GM23338 (cell line): ENCODE results near the gene SHCBP1L. TPM values are rescaled to one million over a fixed set of nuclear protein-coding genes. Genes with fewer than 3 reads are reported as not detected.

ENCODE experiments used
- ATAC-seq: fragments of 200-7000 bp; cut with Tn5 transposase; 3 replicates; pipeline ENCODE4 v1.9.1; 2020
- DNase-seq: peaks from one replicate; pipeline ENCODE4 v3.0.0-alpha.2; 2015; ENCODE audit warnings: low spot score
- H2AFZ ChIP-seq: fragments of 200-600 bp; sonication (generic); 2 replicates; pipeline ENCODE4 v1.8.0; 2016; ENCODE audit warnings: antibody characterized with exemption, mild to moderate bottlenecking, moderate library complexity
- H3F3A ChIP-seq: fragments of 200-600 bp; sonication (generic); replicated peaks from 2 replicates; pipeline ENCODE4 v1.8.0; 2017; ENCODE audit warnings: antibody characterized with exemption, mixed run types, low read depth
- H3K27ac ChIP-seq: fragments of 200-600 bp; sonication (generic); 2 replicates; pipeline ENCODE4 v1.6.1; 2016; ENCODE audit warnings: low read depth
- H3K27me3 ChIP-seq: fragments of 200-600 bp; sonication (generic); 2 replicates; pipeline ENCODE4 v1.8.0; 2016; ENCODE audit warnings: mild to moderate bottlenecking, mixed run types, moderate library complexity; ENCODE audit not compliant: insufficient read depth
- H3K36me3 ChIP-seq: fragments of 200-600 bp; sonication (generic); 2 replicates; pipeline ENCODE4 v1.8.0; 2016; ENCODE audit warnings: mild to moderate bottlenecking; ENCODE audit not compliant: insufficient read depth
- H3K4me1 ChIP-seq: fragments of 200-600 bp; sonication (generic); 2 replicates; pipeline ENCODE4 v1.8.0; 2016; ENCODE audit warnings: mild to moderate bottlenecking, moderate library complexity; ENCODE audit not compliant: insufficient read depth
- H3K4me2 ChIP-seq: fragments of 200-600 bp; sonication (generic); 2 replicates; pipeline ENCODE4 v1.7.1; 2017; ENCODE audit warnings: mixed run types
- H3K4me3 ChIP-seq: fragments of 200-600 bp; sonication (generic); 2 replicates; pipeline ENCODE4 v1.6.1; 2016; ENCODE audit warnings: mixed run types
- H3K79me2 ChIP-seq: fragments of 200-600 bp; sonication (generic); replicated peaks from 2 replicates; pipeline ENCODE4 v1.8.0; 2017; ENCODE audit warnings: mild to moderate bottlenecking; ENCODE audit not compliant: insufficient read depth
- H3K9me2 ChIP-seq: fragments of 200-600 bp; sonication (generic); 2 replicates; pipeline ENCODE4 v1.8.0; 2017; ENCODE audit not compliant: insufficient read depth
- H4K20me1 ChIP-seq: fragments of 200-600 bp; sonication (generic); replicated peaks from 2 replicates; pipeline ENCODE4 v1.8.0; 2017; ENCODE audit warnings: mild to moderate bottlenecking; ENCODE audit not compliant: insufficient read depth
- H3K27ac Mint-ChIP-seq: 2 replicates; pipeline ENCODE4 v1.8.0; 2020; ENCODE audit warnings: inconsistent platforms, mild to moderate bottlenecking, moderate library complexity, mixed read lengths
- H3K27me3 Mint-ChIP-seq: 3 replicates; pipeline ENCODE4 v1.8.0; 2022; ENCODE audit warnings: low read depth, mild to moderate bottlenecking, moderate library complexity, mixed read lengths, inconsistent platforms; ENCODE audit not compliant: insufficient read depth, poor library complexity
- H3K36me3 Mint-ChIP-seq: 3 replicates; pipeline ENCODE4 v1.8.0; 2021; ENCODE audit warnings: low read depth, mild to moderate bottlenecking, inconsistent platforms, moderate library complexity, mixed read lengths
- H3K4me1 Mint-ChIP-seq: 3 replicates; pipeline ENCODE4 v1.8.0; 2020; ENCODE audit warnings: mild to moderate bottlenecking, inconsistent platforms, mixed read lengths
- H3K4me3 Mint-ChIP-seq: 3 replicates; pipeline ENCODE4 v1.8.0; 2021; ENCODE audit warnings: moderate library complexity, mild to moderate bottlenecking, inconsistent platforms, mixed read lengths
- H3K9me3 Mint-ChIP-seq: 3 replicates; pipeline ENCODE4 v1.8.0; 2020; ENCODE audit warnings: moderate library complexity, mild to moderate bottlenecking, inconsistent platforms, mixed read lengths
- CREB1 ChIP-seq: fragments of 250-450 bp; sonication (Bioruptor Pico); IDR thresholded peaks from 2 replicates; pipeline ENCODE4 v1.5.0; 2020; ENCODE audit warnings: low read depth, mild to moderate bottlenecking, moderate library complexity
- EZH2 ChIP-seq: fragments of 200-600 bp; sonication (generic); IDR thresholded peaks from one replicate; pipeline ENCODE4 v1.8.0; 2017; ENCODE audit warnings: antibody characterized with exemption, mild to moderate bottlenecking, low read depth; ENCODE audit not compliant: unreplicated experiment
- JUNB ChIP-seq: IDR thresholded peaks from one replicate; pipeline ENCODE4 v1.6.1; 2016; ENCODE audit warnings: antibody characterized with exemption; ENCODE audit not compliant: unreplicated experiment
- NANOG ChIP-seq: IDR thresholded peaks from 2 replicates; pipeline ENCODE4 v1.6.1; 2016; ENCODE audit warnings: antibody characterized with exemption, borderline replicate concordance
- POLR2AphosphoS5 ChIP-seq: IDR thresholded peaks from 2 replicates; pipeline ENCODE4 v1.6.1; 2016; ENCODE audit warnings: antibody characterized with exemption, low read depth
- polyA plus RNA-seq: library from polyadenylated mRNA; unstranded; fragments of >200 nt; fragmentation: Nextera tagmentation; extraction: Ambion mirVana; gene quantifications from 2 replicates; pipeline ENCODE4 v1.2.1, GENCODE V29; 2016
- total RNA-seq: library from RNA; depleted of rRNA; stranded (reverse); fragments of >200 nt; shearing (Covaris generic); gene quantifications from 2 replicates; pipeline ENCODE4 v1.2.3, GENCODE V29; 2014
- TF ChIP-seq, protein P1 (sequence below): fragments of 250-450 bp; sonication (Bioruptor Pico); IDR thresholded peaks from 2 replicates; pipeline ENCODE4 v1.5.0; 2020; ENCODE audit warnings: mild to moderate bottlenecking, moderate library complexity
- TF ChIP-seq, protein P2 (sequence below): IDR thresholded peaks from one replicate; pipeline ENCODE4 v1.6.1; 2018; ENCODE audit warnings: antibody characterized with exemption; ENCODE audit not compliant: unreplicated experiment
- TF ChIP-seq, protein P3 (sequence below): IDR thresholded peaks from 2 replicates; pipeline ENCODE4 v1.6.1; 2016; ENCODE audit warnings: antibody characterized with exemption

SHCBP1L gene
- total and polyA plus RNA-seq, 2 experiments from 2014 or later: not detected

DNA sequence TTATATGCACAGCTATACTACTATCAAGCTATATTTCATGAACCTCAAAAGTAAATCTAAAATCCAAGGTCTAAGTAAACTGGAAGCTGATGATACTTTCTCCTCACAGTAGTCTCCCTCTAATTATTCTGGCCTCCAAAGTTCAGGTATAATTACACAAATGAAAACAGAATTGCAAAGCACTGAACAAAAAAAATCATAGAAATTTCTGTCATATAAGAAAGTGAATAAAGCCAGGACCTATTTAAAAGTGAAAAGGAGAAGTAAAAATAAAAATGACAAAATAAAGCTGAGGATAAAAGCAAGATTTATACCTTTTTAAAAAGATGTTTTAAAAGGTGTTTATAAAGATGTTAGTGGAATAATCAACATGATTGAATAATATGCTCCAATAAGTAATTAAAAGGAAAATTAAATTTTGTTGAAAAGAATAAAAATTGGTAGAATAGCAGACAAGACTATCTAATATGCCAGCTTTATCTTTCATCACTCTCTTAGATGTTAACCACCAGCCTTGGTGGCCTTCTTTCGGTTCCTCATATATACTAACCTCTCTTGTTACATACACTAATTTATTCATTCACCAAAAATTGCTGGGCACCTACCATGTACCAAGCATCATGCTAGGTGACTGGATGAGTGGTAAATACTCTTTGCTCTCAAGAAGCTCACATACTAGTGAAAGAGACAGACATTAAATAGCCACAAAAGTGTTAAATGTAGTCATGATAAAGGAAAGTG lies 25.1 kb downstream of the SHCBP1L start:
- H2AFZ ChIP-seq: no peak overlapping the region
- no peaks in the 10 kb centered on the region for H3K27me3 Mint-ChIP-seq
- no peak for TF ChIP-seq POLR2AphosphoS5
- TF ChIP-seq, protein P1, sequence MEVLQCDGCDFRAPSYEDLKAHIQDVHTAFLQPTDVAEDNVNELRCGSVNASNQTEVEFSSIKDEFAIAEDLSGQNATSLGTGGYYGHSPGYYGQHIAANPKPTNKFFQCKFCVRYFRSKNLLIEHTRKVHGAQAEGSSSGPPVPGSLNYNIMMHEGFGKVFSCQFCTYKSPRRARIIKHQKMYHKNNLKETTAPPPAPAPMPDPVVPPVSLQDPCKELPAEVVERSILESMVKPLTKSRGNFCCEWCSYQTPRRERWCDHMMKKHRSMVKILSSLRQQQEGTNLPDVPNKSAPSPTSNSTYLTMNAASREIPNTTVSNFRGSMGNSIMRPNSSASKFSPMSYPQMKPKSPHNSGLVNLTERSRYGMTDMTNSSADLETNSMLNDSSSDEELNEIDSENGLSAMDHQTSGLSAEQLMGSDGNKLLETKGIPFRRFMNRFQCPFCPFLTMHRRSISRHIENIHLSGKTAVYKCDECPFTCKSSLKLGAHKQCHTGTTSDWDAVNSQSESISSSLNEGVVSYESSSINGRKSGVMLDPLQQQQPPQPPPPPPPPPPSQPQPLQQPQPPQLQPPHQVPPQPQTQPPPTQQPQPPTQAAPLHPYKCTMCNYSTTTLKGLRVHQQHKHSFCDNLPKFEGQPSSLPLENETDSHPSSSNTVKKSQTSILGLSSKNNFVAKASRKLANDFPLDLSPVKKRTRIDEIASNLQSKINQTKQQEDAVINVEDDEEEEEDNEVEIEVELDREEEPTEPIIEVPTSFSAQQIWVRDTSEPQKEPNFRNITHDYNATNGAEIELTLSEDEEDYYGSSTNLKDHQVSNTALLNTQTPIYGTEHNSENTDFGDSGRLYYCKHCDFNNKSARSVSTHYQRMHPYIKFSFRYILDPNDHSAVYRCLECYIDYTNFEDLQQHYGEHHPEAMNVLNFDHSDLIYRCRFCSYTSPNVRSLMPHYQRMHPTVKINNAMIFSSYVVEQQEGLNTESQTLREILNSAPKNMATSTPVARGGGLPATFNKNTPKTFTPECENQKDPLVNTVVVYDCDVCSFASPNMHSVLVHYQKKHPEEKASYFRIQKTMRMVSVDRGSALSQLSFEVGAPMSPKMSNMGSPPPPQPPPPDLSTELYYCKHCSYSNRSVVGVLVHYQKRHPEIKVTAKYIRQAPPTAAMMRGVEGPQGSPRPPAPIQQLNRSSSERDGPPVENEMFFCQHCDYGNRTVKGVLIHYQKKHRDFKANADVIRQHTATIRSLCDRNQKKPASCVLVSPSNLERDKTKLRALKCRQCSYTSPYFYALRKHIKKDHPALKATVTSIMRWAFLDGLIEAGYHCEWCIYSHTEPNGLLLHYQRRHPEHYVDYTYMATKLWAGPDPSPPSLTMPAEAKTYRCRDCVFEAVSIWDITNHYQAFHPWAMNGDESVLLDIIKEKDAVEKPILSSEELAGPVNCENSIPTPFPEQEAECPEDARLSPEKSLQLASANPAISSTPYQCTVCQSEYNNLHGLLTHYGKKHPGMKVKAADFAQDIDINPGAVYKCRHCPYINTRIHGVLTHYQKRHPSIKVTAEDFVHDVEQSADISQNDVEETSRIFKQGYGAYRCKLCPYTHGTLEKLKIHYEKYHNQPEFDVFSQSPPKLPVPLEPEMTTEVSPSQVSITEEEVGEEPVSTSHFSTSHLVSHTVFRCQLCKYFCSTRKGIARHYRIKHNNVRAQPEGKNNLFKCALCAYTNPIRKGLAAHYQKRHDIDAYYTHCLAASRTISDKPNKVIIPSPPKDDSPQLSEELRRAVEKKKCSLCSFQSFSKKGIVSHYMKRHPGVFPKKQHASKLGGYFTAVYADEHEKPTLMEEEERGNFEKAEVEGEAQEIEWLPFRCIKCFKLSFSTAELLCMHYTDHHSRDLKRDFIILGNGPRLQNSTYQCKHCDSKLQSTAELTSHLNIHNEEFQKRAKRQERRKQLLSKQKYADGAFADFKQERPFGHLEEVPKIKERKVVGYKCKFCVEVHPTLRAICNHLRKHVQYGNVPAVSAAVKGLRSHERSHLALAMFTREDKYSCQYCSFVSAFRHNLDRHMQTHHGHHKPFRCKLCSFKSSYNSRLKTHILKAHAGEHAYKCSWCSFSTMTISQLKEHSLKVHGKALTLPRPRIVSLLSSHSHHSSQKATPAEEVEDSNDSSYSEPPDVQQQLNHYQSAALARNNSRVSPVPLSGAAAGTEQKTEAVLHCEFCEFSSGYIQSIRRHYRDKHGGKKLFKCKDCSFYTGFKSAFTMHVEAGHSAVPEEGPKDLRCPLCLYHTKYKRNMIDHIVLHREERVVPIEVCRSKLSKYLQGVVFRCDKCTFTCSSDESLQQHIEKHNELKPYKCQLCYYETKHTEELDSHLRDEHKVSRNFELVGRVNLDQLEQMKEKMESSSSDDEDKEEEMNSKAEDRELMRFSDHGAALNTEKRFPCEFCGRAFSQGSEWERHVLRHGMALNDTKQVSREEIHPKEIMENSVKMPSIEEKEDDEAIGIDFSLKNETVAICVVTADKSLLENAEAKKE (CRISPR knock-in tag): no peak
- DNase-seq (no peak), ATAC-seq (no peak)
- no peaks in the 10 kb centered on the region for H3F3A ChIP-seq
- H4K20me1 ChIP-seq: no peaks in the 10 kb centered on the region
- H3K36me3 Mint-ChIP-seq: no peaks in the 10 kb centered on the region
- H3K9me3 Mint-ChIP-seq: no peaks in the 10 kb centered on the region
- no peak overlapping the region for H3K27ac ChIP-seq
- no peaks in the 10 kb centered on the region for H3K9me2 ChIP-seq
- no peaks in the 10 kb centered on the region for H3K36me3 ChIP-seq
- H3K79me2 ChIP-seq: no peaks in the 10 kb centered on the region
- H3K27ac Mint-ChIP-seq: no peak overlapping the region
- no peak overlapping the region for H3K4me3 Mint-ChIP-seq
- H3K4me3 ChIP-seq: no peak overlapping the region
- no peaks in the 10 kb centered on the region for H3K4me1 Mint-ChIP-seq
- H3K27me3 ChIP-seq: no peaks in the 10 kb centered on the region
- no peak overlapping the region for H3K4me2 ChIP-seq
- no peaks in the 10 kb centered on the region for H3K4me1 ChIP-seq

DNA sequence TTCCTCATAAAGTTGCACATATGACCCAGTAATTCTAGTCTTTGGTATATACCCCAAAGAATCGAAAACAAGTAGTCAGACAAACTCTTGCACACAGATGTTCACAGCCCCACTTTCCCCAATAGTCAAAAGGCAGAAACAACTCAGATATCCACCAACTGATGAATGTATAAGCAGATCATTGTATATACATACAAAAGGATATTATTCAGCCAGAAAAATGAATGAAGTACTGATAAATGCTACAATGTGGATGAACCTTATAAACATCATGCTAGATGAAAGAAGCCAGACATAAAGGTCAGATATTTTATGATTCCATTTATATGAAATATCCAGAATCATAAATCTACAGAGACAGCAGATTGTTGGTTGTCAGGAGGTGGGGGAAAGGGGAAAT lies 27.3 kb downstream of the SHCBP1L start:
- H4K20me1 ChIP-seq: no peaks in the 10 kb centered on the region
- ATAC-seq: no peak
- no peak overlapping the region for H3K4me2 ChIP-seq
- no peaks in the 10 kb centered on the region for H3K79me2 ChIP-seq
- H3F3A ChIP-seq: no peaks in the 10 kb centered on the region
- H3K9me3 Mint-ChIP-seq: no peaks in the 10 kb centered on the region
- TF ChIP-seq EZH2: no peak
- TF ChIP-seq, protein P2, sequence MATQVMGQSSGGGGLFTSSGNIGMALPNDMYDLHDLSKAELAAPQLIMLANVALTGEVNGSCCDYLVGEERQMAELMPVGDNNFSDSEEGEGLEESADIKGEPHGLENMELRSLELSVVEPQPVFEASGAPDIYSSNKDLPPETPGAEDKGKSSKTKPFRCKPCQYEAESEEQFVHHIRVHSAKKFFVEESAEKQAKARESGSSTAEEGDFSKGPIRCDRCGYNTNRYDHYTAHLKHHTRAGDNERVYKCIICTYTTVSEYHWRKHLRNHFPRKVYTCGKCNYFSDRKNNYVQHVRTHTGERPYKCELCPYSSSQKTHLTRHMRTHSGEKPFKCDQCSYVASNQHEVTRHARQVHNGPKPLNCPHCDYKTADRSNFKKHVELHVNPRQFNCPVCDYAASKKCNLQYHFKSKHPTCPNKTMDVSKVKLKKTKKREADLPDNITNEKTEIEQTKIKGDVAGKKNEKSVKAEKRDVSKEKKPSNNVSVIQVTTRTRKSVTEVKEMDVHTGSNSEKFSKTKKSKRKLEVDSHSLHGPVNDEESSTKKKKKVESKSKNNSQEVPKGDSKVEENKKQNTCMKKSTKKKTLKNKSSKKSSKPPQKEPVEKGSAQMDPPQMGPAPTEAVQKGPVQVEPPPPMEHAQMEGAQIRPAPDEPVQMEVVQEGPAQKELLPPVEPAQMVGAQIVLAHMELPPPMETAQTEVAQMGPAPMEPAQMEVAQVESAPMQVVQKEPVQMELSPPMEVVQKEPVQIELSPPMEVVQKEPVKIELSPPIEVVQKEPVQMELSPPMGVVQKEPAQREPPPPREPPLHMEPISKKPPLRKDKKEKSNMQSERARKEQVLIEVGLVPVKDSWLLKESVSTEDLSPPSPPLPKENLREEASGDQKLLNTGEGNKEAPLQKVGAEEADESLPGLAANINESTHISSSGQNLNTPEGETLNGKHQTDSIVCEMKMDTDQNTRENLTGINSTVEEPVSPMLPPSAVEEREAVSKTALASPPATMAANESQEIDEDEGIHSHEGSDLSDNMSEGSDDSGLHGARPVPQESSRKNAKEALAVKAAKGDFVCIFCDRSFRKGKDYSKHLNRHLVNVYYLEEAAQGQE: no peak
- no peak for TF ChIP-seq CREB1
- TF ChIP-seq, protein P3, sequence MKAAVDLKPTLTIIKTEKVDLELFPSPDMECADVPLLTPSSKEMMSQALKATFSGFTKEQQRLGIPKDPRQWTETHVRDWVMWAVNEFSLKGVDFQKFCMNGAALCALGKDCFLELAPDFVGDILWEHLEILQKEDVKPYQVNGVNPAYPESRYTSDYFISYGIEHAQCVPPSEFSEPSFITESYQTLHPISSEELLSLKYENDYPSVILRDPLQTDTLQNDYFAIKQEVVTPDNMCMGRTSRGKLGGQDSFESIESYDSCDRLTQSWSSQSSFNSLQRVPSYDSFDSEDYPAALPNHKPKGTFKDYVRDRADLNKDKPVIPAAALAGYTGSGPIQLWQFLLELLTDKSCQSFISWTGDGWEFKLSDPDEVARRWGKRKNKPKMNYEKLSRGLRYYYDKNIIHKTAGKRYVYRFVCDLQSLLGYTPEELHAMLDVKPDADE: no peak
- no peak for TF ChIP-seq NANOG
- TF ChIP-seq JUNB: no peak
- TF ChIP-seq POLR2AphosphoS5: no peak
- no peak for DNase-seq
- no peaks in the 10 kb centered on the region for H3K36me3 Mint-ChIP-seq
- H3K27ac ChIP-seq: no peak overlapping the region
- no peak overlapping the region for H3K27ac Mint-ChIP-seq
- H3K36me3 ChIP-seq: no peaks in the 10 kb centered on the region
- no peaks in the 10 kb centered on the region for H3K27me3 Mint-ChIP-seq
- H3K9me2 ChIP-seq: no peaks in the 10 kb centered on the region
- H3K4me1 ChIP-seq: no peaks in the 10 kb centered on the region
- H3K4me3 ChIP-seq: no peak overlapping the region
- H3K4me3 Mint-ChIP-seq: no peak overlapping the region
- H3K27me3 ChIP-seq: no peaks in the 10 kb centered on the region
- no peaks in the 10 kb centered on the region for H3K4me1 Mint-ChIP-seq
- H2AFZ ChIP-seq: no peak overlapping the region
